Uterus (tissue), 4 donors: ENCODE results near the gene MYH15. TPM values are rescaled to one million over a fixed set of nuclear protein-coding genes. Genes with fewer than 3 reads are reported as not detected.

Experiments
- DNase-seq, 2 donors: peaks; one replicate each; pipeline ENCODE4 v3.0.0-alpha.2; 2019 to 2020
- H3K27ac ChIP-seq, 2 donors: fragments of 200-600 bp; sonication (generic); 1 replicate in 1 of 2; 2 replicates in 1 of 2; pipeline ENCODE4 v1.5.1; 2016 to 2018
- H3K27me3 ChIP-seq, 2 donors: fragments of 200-600 bp; sonication (generic); one replicate each; pipeline ENCODE4 v1.5.1; 2018 to 2019; ENCODE audit warnings: control low read depth in 1 of 2
- H3K36me3 ChIP-seq, 2 donors: fragments of 200-600 bp; sonication (generic); one replicate each; pipeline ENCODE4 v1.5.1; 2019; ENCODE audit warnings: control low read depth in 1 of 2
- H3K4me1 ChIP-seq, 2 donors: fragments of 200-600 bp; sonication (generic); one replicate each; pipeline ENCODE4 v1.5.1; 2018 to 2019; ENCODE audit warnings: control low read depth in 1 of 2
- H3K4me3 ChIP-seq, 2 donors: fragments of 200-600 bp; sonication (generic); 1 replicate in 1 of 2; 2 replicates in 1 of 2; pipeline ENCODE4 v1.5.1; 2018 to 2019; ENCODE audit warnings: mild to moderate bottlenecking in 1 of 2
- H3K9me3 ChIP-seq, 2 donors: fragments of 200-600 bp; sonication (generic); one replicate each; pipeline ENCODE4 v1.5.1; 2019; ENCODE audit warnings: control low read depth in 1 of 2
- POLR2A ChIP-seq, 2 donors: fragments of 450-650 bp; IDR thresholded peaks; one replicate each; pipeline ENCODE4 v1.6.1; 2016; ENCODE audit warnings: antibody characterized with exemption in 2 of 2, mild to moderate bottlenecking in 1 of 2, moderate library complexity in 1 of 2
- intact Hi-C: fragments of 100-400 bp; cut with DNase I; formaldehyde crosslinking; loops from one replicate; pipeline ENCODE4 v1.15.1; 2023; ENCODE audit warnings: low total_unique reads
- total RNA-seq, 4 donors: library from RNA; depleted of rRNA in 3 of 4; stranded (reverse); fragments of >200 nt in 3 of 4; gene quantifications; one replicate each; pipeline versions ENCODE4 v1.1.0 to v1.2.4, GENCODE V29; 2014 to 2023
- TF ChIP-seq, protein P1 (sequence below), 4 experiments: fragments of 200-600 bp in 2 of 4; fragments of 450-650 bp in 2 of 4; sonication (generic) in 2 of 4; IDR thresholded peaks; one replicate each; pipeline ENCODE4 v1.5.1; 2016 to 2019; ENCODE audit warnings: antibody characterized with exemption in 4 of 4, mild to moderate bottlenecking in 2 of 4, moderate library complexity in 1 of 4
- donor health status: DM: yes; HTN: yes; CAD: no.

The MYH15 gene
- under 1 TPM in 2 of 4 donors, not detected in 2; 0.12 to 0.62 TPM for total RNA-seq

DNA sequence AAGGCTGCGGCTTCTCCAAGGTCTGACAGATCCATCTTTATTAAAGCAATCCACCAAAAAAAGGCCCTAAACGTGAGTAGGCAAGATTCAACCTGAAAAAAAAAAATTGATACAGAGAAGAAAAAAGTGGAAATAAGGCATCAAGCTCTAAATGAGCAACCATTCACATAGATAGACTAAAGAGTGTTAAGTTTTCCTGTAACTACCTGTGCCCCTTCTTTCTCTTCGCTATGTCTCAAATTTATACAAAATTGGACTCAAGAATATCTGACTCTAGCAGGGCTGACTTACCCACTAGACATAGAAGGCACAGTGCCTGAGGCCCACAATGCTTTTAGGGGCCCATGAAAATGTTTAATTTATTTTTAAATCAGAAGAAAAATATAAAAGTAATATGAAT is at the start of gene MYH15:
Gene MYH15 (minus strand): TSS at position 101 of the 400 bp plus-strand sequence. CDS start 66 bp downstream, at position 35.
- TF ChIP-seq, protein P1, sequence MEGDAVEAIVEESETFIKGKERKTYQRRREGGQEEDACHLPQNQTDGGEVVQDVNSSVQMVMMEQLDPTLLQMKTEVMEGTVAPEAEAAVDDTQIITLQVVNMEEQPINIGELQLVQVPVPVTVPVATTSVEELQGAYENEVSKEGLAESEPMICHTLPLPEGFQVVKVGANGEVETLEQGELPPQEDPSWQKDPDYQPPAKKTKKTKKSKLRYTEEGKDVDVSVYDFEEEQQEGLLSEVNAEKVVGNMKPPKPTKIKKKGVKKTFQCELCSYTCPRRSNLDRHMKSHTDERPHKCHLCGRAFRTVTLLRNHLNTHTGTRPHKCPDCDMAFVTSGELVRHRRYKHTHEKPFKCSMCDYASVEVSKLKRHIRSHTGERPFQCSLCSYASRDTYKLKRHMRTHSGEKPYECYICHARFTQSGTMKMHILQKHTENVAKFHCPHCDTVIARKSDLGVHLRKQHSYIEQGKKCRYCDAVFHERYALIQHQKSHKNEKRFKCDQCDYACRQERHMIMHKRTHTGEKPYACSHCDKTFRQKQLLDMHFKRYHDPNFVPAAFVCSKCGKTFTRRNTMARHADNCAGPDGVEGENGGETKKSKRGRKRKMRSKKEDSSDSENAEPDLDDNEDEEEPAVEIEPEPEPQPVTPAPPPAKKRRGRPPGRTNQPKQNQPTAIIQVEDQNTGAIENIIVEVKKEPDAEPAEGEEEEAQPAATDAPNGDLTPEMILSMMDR (IDR thresholded peaks at IDR 0.05): no peak
- TF ChIP-seq POLR2A (IDR thresholded peaks at IDR 0.05): no peak
- Histone ChIP-seq H3K27ac (no peak within 1 kb of the TSS), H3K27me3 (no peaks in the 10 kb centered on the region), H3K4me3 (no peak within 1 kb of the TSS), H3K36me3 (no peaks in the 10 kb centered on the region), H3K9me3 (no peaks in the 10 kb centered on the region), H3K4me1 (no peaks in the 10 kb centered on the region)
- intact Hi-C loops: no loop called here
- no peak for DNase-seq

DNA sequence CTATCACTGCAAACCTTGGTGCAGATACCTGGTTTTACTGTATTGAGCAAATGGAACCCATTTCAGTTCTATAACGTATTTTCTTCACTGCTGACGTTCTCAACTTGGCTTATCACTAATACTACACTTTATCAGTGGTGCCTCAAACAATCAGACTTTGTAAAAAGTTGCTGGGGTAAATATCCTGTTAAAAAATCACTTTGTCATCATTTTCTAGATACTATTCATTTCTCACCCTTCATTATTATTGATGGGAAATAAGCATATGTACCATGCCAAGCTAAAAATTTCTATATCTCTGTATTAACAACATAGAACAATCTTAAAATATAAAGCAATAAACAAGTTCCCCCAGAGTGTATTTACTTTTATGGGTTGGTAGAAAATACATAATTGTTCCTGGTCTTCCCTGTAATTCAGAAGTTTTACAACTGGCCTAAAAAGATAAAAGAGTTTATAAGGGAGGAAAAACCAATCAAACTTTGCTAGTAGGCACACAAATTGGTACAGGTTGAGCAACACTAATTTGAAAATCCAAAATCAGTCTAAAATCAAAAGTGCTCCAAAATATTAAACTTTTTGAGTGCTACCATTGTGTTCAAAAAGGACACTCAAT is 45.7 kb upstream of the MYH15 start:
- intact Hi-C loops: loop anchor here (10.0 kb wide), 1 partner anchor 61 kb away; no protein-coding TSS in a partner anchor
- DNase-seq: no peak
- H3K27me3 ChIP-seq: no peaks in the 10 kb centered on the region

DNA sequence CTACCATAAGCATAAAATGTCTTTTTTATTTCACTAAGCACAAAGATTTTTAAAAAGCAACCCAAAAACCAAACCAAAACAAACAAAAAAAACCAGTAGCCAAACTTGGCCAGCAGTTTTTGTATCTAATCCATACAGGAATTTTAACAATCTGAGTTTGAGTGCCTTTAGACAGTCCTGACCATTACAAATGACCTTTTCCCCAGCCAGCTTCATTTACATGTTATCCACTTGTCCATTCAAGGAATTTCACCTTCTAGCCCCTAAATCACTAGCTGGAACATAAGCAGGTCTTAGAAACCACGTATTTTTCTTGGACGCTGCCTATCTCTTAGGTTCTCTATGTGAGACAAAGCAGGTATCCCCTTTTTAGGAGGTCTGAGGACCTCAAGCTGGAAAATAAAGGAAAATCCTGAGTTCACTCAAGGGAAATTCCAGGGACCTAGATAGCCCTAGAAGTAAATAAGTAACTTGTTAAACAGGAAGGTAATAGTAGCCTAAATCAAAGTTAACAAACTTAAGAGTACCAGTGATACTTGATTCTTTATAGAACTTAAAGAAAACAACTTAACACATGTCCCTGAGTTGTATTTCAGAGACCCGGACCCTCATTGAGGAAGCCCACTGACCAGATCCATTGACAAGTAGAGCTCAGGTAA is 44.6 kb upstream of the MYH15 start:
- no peak overlapping the region for H3K4me3 ChIP-seq
- TF ChIP-seq POLR2A (IDR thresholded peaks at IDR 0.05): no peak
- TF ChIP-seq, protein P1 (IDR thresholded peaks at IDR 0.05): no peak
- no peaks in the 10 kb centered on the region for H3K9me3 ChIP-seq
- DNase-seq: no peak
- H3K27ac ChIP-seq: no peak overlapping the region
- no peaks in the 10 kb centered on the region for H3K4me1 ChIP-seq
- no peaks in the 10 kb centered on the region for H3K36me3 ChIP-seq
- intact Hi-C loops: loop anchor here (10.0 kb wide), 1 partner anchor 60 kb away; no protein-coding TSS in a partner anchor
- no peaks in the 10 kb centered on the region for H3K27me3 ChIP-seq

More for the DNA sequence above, 45.7 kb upstream of the MYH15 start:
- no peak overlapping the region for H3K27ac ChIP-seq
- H3K9me3 ChIP-seq: no peaks in the 10 kb centered on the region
- no peaks in the 10 kb centered on the region for H3K36me3 ChIP-seq
- H3K4me1 ChIP-seq: no peaks in the 10 kb centered on the region
- no peak for TF ChIP-seq POLR2A (IDR thresholded peaks at IDR 0.05)
- TF ChIP-seq, protein P1 (IDR thresholded peaks at IDR 0.05): no peak
- no peak overlapping the region for H3K4me3 ChIP-seq

DNA sequence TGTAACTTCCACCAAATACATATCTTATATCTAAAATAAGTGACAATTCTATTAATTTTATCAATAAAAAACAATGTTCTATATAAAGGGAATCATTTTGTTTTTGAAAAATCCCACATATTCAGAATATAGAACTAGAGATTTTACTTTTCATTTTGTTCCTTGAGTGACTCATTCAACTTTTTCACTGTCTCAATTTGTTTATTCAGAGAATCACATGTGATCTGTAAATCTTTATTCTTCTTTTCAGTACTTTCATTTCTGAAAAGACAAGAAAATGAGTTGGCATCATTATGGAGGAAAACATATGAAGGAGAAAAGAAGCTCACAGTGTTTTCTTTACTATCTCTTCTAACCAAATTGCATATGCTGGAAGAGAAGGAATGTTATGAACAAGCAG is 43.8 kb upstream of the MYH15 start:
- Histone ChIP-seq H3K4me1 (no peaks in the 10 kb centered on the region), H3K9me3 (no peaks in the 10 kb centered on the region)
- intact Hi-C loops: loop anchor here (10.0 kb wide), 1 partner anchor 59 kb away; no protein-coding TSS in a partner anchor

More for the DNA sequence above, 43.8 kb upstream of the MYH15 start:
- no peak for DNase-seq
- TF ChIP-seq, protein P1 (IDR thresholded peaks at IDR 0.05): no peak
- TF ChIP-seq POLR2A (IDR thresholded peaks at IDR 0.05): no peak
- Histone ChIP-seq H3K27ac (no peak overlapping the region), H3K4me3 (no peak overlapping the region), H3K27me3 (no peaks in the 10 kb centered on the region), H3K36me3 (no peaks in the 10 kb centered on the region)
